ENCODE measurements around the gene COX8C.

The COX8C gene

GRCh38 chr14:93322929-93323599 is 23.9 kb upstream of the COX8C start:
- H3K9ac ChIP-seq (ENCODE audit: low read depth, low read length, poor library complexity) = no peak overlapping the region
- H3K36me3 ChIP-seq (replicated peaks in 1 of 2; ENCODE audit: control insufficient read depth in 2 of 2, insufficient read depth in 2 of 2, low read length in 2 of 2) = peaks cover 0 to 22% of the 10 kb centered on the region in 2 donors
- WGBS, 2 donors (ENCODE audit: extremely low coverage in 2 of 2, insufficient read length in 2 of 2, insufficient replicate concordance in 1 of 2) = no CpG with 5 or more reads among the region's 5 CpGs
- no peak overlapping the region for H2BK5ac ChIP-seq (ENCODE audit: low read length)
- H3K27me3 ChIP-seq (ENCODE audit: control insufficient read depth in 3 of 3, insufficient read depth in 3 of 3, low read depth in 1 of 3, low read length in 3 of 3) = no peaks in the 10 kb centered on the region
- no peak overlapping the region for H3K27ac ChIP-seq (replicated peaks; ENCODE audit: low read length)
- no peak overlapping the region for H2AFZ ChIP-seq (ENCODE audit: low read length)
- no peak overlapping the region for H2BK15ac ChIP-seq (ENCODE audit: low read length)
- H3K18ac ChIP-seq (ENCODE audit: low read length) = no peak overlapping the region
- H4K8ac ChIP-seq (ENCODE audit: low read depth, low read length) = no peak overlapping the region
- no peak overlapping the region for H2AK5ac ChIP-seq (ENCODE audit: low read depth, low read length)
- no peak overlapping the region for H4K91ac ChIP-seq (ENCODE audit: low read depth, low read length, poor library complexity)
- peaks cover 2 to 15% of the 10 kb centered on the region in 2 donors for H3K4me1 ChIP-seq (ENCODE audit: control insufficient read depth in 2 of 2, insufficient read depth in 1 of 2, low read depth in 1 of 2, low read length in 2 of 2)
- no peaks in the 10 kb centered on the region for H3K9me3 ChIP-seq (replicated peaks in 1 of 2; ENCODE audit: control insufficient read depth in 2 of 2, insufficient read depth in 1 of 2, low read depth in 1 of 2, low read length in 2 of 2)
- H3K23ac ChIP-seq (ENCODE audit: low read depth, low read length, poor library complexity) = no peak overlapping the region
- H2BK12ac ChIP-seq (ENCODE audit: low read length) = no peak overlapping the region
- DNase-seq (ENCODE audit: low spot score) = no peak
- H3K4ac ChIP-seq (ENCODE audit: low read length) = no peak overlapping the region
- H3K79me1 ChIP-seq (ENCODE audit: low read depth, low read length) = peaks cover 4% of the 10 kb centered on the region
- H2BK120ac ChIP-seq (ENCODE audit: low read depth, low read length) = no peak overlapping the region
- no peak overlapping the region for H3K4me3 ChIP-seq (ENCODE audit: low read length in 2 of 2)
- H3K14ac ChIP-seq (ENCODE audit: low read length) = no peak overlapping the region
- H3K4me2 ChIP-seq (ENCODE audit: insufficient read depth, low read length, poor library complexity, severe bottlenecking) = no peak overlapping the region

DNA sequence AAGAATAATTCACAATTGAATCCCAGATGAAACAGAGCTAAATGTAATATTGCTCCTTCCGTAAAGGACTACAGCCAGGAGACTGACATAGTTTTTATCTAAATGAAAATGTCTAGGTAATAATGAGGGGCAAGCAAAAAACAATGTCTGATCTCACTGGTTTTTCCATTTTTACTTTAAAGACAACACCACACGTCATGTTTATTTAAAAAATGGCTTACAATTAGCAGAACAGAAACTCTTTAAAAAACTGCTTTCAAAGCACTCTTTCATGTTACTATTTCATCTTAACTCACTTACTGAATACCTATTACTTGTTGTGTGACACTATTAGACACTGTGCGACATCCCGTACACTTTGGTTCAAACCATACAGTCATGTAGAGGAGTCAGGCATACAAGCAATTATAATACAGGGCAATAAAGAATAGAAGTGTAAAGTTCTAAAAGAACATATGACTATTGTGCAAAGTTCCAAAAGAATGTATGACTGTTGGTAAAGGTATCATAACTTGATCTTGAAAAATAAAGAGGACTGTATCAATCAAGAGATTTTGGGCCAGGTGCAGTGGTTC is 23.3 kb upstream of the COX8C start:
- no peak overlapping the region for H3K14ac ChIP-seq (ENCODE audit: low read length)
- H4K91ac ChIP-seq (ENCODE audit: low read depth, low read length, poor library complexity) = no peak overlapping the region
- H3K27me3 ChIP-seq (ENCODE audit: control insufficient read depth in 3 of 3, insufficient read depth in 3 of 3, low read depth in 1 of 3, low read length in 3 of 3) = no peaks in the 10 kb centered on the region
- H4K8ac ChIP-seq (ENCODE audit: low read depth, low read length) = no peak overlapping the region
- H2BK5ac ChIP-seq (ENCODE audit: low read length) = no peak overlapping the region
- H3K4me3 ChIP-seq (ENCODE audit: low read length in 2 of 2) = no peak overlapping the region
- no peak overlapping the region for H3K4me2 ChIP-seq (ENCODE audit: insufficient read depth, low read length, poor library complexity, severe bottlenecking)
- H2BK120ac ChIP-seq (ENCODE audit: low read depth, low read length) = no peak overlapping the region
- H3K36me3 ChIP-seq (replicated peaks in 1 of 2; ENCODE audit: control insufficient read depth in 2 of 2, insufficient read depth in 2 of 2, low read length in 2 of 2) = peaks cover 0 to 22% of the 10 kb centered on the region in 2 donors
- no peak overlapping the region for H2AK5ac ChIP-seq (ENCODE audit: low read depth, low read length)
- no peak overlapping the region for H3K27ac ChIP-seq (replicated peaks; ENCODE audit: low read length)
- H3K18ac ChIP-seq (ENCODE audit: low read length) = no peak overlapping the region
- no peak overlapping the region for H3K9ac ChIP-seq (ENCODE audit: low read depth, low read length, poor library complexity)
- peaks cover 4% of the 10 kb centered on the region for H3K79me1 ChIP-seq (ENCODE audit: low read depth, low read length)
- H3K4me1 ChIP-seq (ENCODE audit: control insufficient read depth in 2 of 2, insufficient read depth in 1 of 2, low read depth in 1 of 2, low read length in 2 of 2) = peaks cover 2 to 14% of the 10 kb centered on the region in 2 donors
- WGBS, 2 donors (ENCODE audit: extremely low coverage in 2 of 2, insufficient read length in 2 of 2, insufficient replicate concordance in 1 of 2) = no CpG with 5 or more reads among the region's 4 CpGs
- no peaks in the 10 kb centered on the region for H3K9me3 ChIP-seq (replicated peaks in 1 of 2; ENCODE audit: control insufficient read depth in 2 of 2, insufficient read depth in 1 of 2, low read depth in 1 of 2, low read length in 2 of 2)
- no peak for DNase-seq (ENCODE audit: low spot score)
- H3K23ac ChIP-seq (ENCODE audit: low read depth, low read length, poor library complexity) = no peak overlapping the region
- H2AFZ ChIP-seq (ENCODE audit: low read length) = no peak overlapping the region
- no peak overlapping the region for H2BK12ac ChIP-seq (ENCODE audit: low read length)
- no peak overlapping the region for H3K4ac ChIP-seq (ENCODE audit: low read length)
- no peak overlapping the region for H2BK15ac ChIP-seq (ENCODE audit: low read length)

GRCh38 chr14:93326196-93326595 is 20.8 kb upstream of the COX8C start:
- H3K27me3 ChIP-seq (ENCODE audit: control insufficient read depth in 3 of 3, insufficient read depth in 3 of 3, low read depth in 1 of 3, low read length in 3 of 3) = no peaks in the 10 kb centered on the region
- peak overlapping the region; percentile 30 for H3K9ac ChIP-seq (ENCODE audit: low read depth, low read length, poor library complexity)
- H3K18ac ChIP-seq (ENCODE audit: low read length) = no peak overlapping the region
- no peak overlapping the region for H2AK5ac ChIP-seq (ENCODE audit: low read depth, low read length)
- H3K4me1 ChIP-seq (ENCODE audit: control insufficient read depth in 2 of 2, insufficient read depth in 1 of 2, low read depth in 1 of 2, low read length in 2 of 2) = peaks cover 0 to 2% of the 10 kb centered on the region in 2 donors
- no peak overlapping the region for H3K14ac ChIP-seq (ENCODE audit: low read length)
- H4K91ac ChIP-seq (ENCODE audit: low read depth, low read length, poor library complexity) = no peak overlapping the region
- no peak overlapping the region for H3K4me2 ChIP-seq (ENCODE audit: insufficient read depth, low read length, poor library complexity, severe bottlenecking)
- no peak overlapping the region for H2BK5ac ChIP-seq (ENCODE audit: low read length)
- H3K4ac ChIP-seq (ENCODE audit: low read length) = no peak overlapping the region
- H2AFZ ChIP-seq (ENCODE audit: low read length) = no peak overlapping the region
- H3K36me3 ChIP-seq (replicated peaks in 1 of 2; ENCODE audit: control insufficient read depth in 2 of 2, insufficient read depth in 2 of 2, low read length in 2 of 2) = peaks cover 0 to 22% of the 10 kb centered on the region in 2 donors
- no peak overlapping the region for H2BK15ac ChIP-seq (ENCODE audit: low read length)
- no peak overlapping the region for H3K4me3 ChIP-seq (ENCODE audit: low read length in 2 of 2)
- no peak overlapping the region for H3K27ac ChIP-seq (replicated peaks; ENCODE audit: low read length)
- no peak for DNase-seq (ENCODE audit: low spot score)
- H2BK12ac ChIP-seq (ENCODE audit: low read length) = no peak overlapping the region
- WGBS, 2 donors (ENCODE audit: extremely low coverage in 2 of 2, insufficient read length in 2 of 2, insufficient replicate concordance in 1 of 2) = no CpG with 5 or more reads among the region's 5 CpGs
- H3K9me3 ChIP-seq (replicated peaks in 1 of 2; ENCODE audit: control insufficient read depth in 2 of 2, insufficient read depth in 1 of 2, low read depth in 1 of 2, low read length in 2 of 2) = no peaks in the 10 kb centered on the region
- H4K8ac ChIP-seq (ENCODE audit: low read depth, low read length) = no peak overlapping the region
- no peak overlapping the region for H2BK120ac ChIP-seq (ENCODE audit: low read depth, low read length)
- H3K79me1 ChIP-seq (ENCODE audit: low read depth, low read length) = peaks cover 4% of the 10 kb centered on the region
- no peak overlapping the region for H3K23ac ChIP-seq (ENCODE audit: low read depth, low read length, poor library complexity)

- no peak overlapping the region for H3K4me3 ChIP-seq (ENCODE audit: low read length in 2 of 2)
- no peak overlapping the region for H2AFZ ChIP-seq (ENCODE audit: low read length)
- no peaks in the 10 kb centered on the region for H3K9me3 ChIP-seq (replicated peaks in 1 of 2; ENCODE audit: control insufficient read depth in 2 of 2, insufficient read depth in 1 of 2, low read depth in 1 of 2, low read length in 2 of 2)
- no peak for DNase-seq (ENCODE audit: low spot score)
- WGBS, 2 donors (ENCODE audit: extremely low coverage in 2 of 2, insufficient read length in 2 of 2, insufficient replicate concordance in 1 of 2) = no CpG with 5 or more reads among the region's 6 CpGs
- H3K18ac ChIP-seq (ENCODE audit: low read length) = no peak overlapping the region
- peaks cover 1 to 4% of the 10 kb centered on the region in 2 donors for H3K4me1 ChIP-seq (ENCODE audit: control insufficient read depth in 2 of 2, insufficient read depth in 1 of 2, low read depth in 1 of 2, low read length in 2 of 2)
- no peaks in the 10 kb centered on the region for H3K27me3 ChIP-seq (ENCODE audit: control insufficient read depth in 3 of 3, insufficient read depth in 3 of 3, low read depth in 1 of 3, low read length in 3 of 3)
- no peak overlapping the region for H3K27ac ChIP-seq (replicated peaks; ENCODE audit: low read length)
- H3K14ac ChIP-seq (ENCODE audit: low read length) = no peak overlapping the region
- no peak overlapping the region for H4K8ac ChIP-seq (ENCODE audit: low read depth, low read length)
- H3K9ac ChIP-seq (ENCODE audit: low read depth, low read length, poor library complexity) = no peak overlapping the region
- H2BK120ac ChIP-seq (ENCODE audit: low read depth, low read length) = no peak overlapping the region
- peaks cover 2% of the 10 kb centered on the region for H3K79me1 ChIP-seq (ENCODE audit: low read depth, low read length)
- H3K36me3 ChIP-seq (replicated peaks in 1 of 2; ENCODE audit: control insufficient read depth in 2 of 2, insufficient read depth in 2 of 2, low read length in 2 of 2) = peaks cover 0 to 13% of the 10 kb centered on the region in 2 donors
- no peak overlapping the region for H3K4me2 ChIP-seq (ENCODE audit: insufficient read depth, low read length, poor library complexity, severe bottlenecking)
- H3K4ac ChIP-seq (ENCODE audit: low read length) = no peak overlapping the region
- no peak overlapping the region for H4K91ac ChIP-seq (ENCODE audit: low read depth, low read length, poor library complexity)
- H3K23ac ChIP-seq (ENCODE audit: low read depth, low read length, poor library complexity) = no peak overlapping the region
- no peak overlapping the region for H2BK5ac ChIP-seq (ENCODE audit: low read length)
- no peak overlapping the region for H2BK12ac ChIP-seq (ENCODE audit: low read length)
- H2AK5ac ChIP-seq (ENCODE audit: low read depth, low read length) = no peak overlapping the region
- no peak overlapping the region for H2BK15ac ChIP-seq (ENCODE audit: low read length)
Measured at GRCh38 chr14:93328546-93328945, 18.4 kb upstream of the COX8C start.
